HG03025 (cell line): Measurements from ENCODE around the gene CCDC150.
"Not testable (repeated sequence)": the region's sequence is repeated elsewhere in the genome, so short reads cannot be mapped to it uniquely, and the experiment has no call there.

ENCODE experiments used
- ATAC-seq: cut with Tn5 transposase; IDR thresholded peaks from one replicate; pipeline ENCODE4 v1.9.1; 2021; ENCODE audit warnings: mild to moderate bottlenecking, moderate library complexity; ENCODE audit not compliant: unreplicated experiment, low FRiP score

Gene CCDC150

GRCh38 chr2:196639180-196640030 lies at the start of gene CCDC150:
CCDC150 (plus strand) TSS chr2:196639715; CDS start chr2:196639767, 52 bp downstream.
- ATAC-seq = peak; percentile 100

GRCh38 chr2:196590286-196590685 lies 49.2 kb upstream of the CCDC150 start:
- ATAC-seq = no peak

GRCh38 chr2:196591004-196591403 lies 48.5 kb upstream of the CCDC150 start:
- ATAC-seq = no peak

GRCh38 chr2:196591621-196592022 lies 47.9 kb upstream of the CCDC150 start:
- ATAC-seq = no peak

- ATAC-seq = no peak
Observed at GRCh38 chr2:196592331-196592910, 47.1 kb upstream of the CCDC150 start.

- ATAC-seq = peak; percentile 59
Observed at GRCh38 chr2:196592911-196593881, 46.3 kb upstream of the CCDC150 start, which contains the start of gene HECW2. HECW2 (minus strand) TSS chr2:196593554.

- ATAC-seq = no peak
Observed at GRCh38 chr2:196594158-196594557, 45.4 kb upstream of the CCDC150 start.

- no peak for ATAC-seq
Observed at GRCh38 chr2:196597531-196597930, 42.0 kb upstream of the CCDC150 start.

- ATAC-seq = no peak
Observed at GRCh38 chr2:196598412-196598811, 41.1 kb upstream of the CCDC150 start.

GRCh38 chr2:196598846-196599245 lies 40.7 kb upstream of the CCDC150 start:
- no peak for ATAC-seq

- no peak for ATAC-seq
Observed at GRCh38 chr2:196601430-196602306, 37.8 kb upstream of the CCDC150 start.

GRCh38 chr2:196604196-196604595 lies 35.3 kb upstream of the CCDC150 start:
- ATAC-seq = no peak

GRCh38 chr2:196606516-196606915 lies 33.0 kb upstream of the CCDC150 start:
- no peak for ATAC-seq

GRCh38 chr2:196607073-196607472 lies 32.4 kb upstream of the CCDC150 start:
- no peak for ATAC-seq

- ATAC-seq = not testable (repeated sequence)
Observed at GRCh38 chr2:196607896-196608295, 31.6 kb upstream of the CCDC150 start.

- no peak for ATAC-seq
Observed at GRCh38 chr2:196609806-196610205, 29.7 kb upstream of the CCDC150 start.

GRCh38 chr2:196610796-196611195 lies 28.7 kb upstream of the CCDC150 start:
- ATAC-seq = no peak

- no peak for ATAC-seq
Observed at GRCh38 chr2:196613302-196613701, 26.2 kb upstream of the CCDC150 start.

- ATAC-seq = no peak
Observed at GRCh38 chr2:196617430-196617829, 22.1 kb upstream of the CCDC150 start.

GRCh38 chr2:196618661-196619060 lies 20.9 kb upstream of the CCDC150 start:
- ATAC-seq = no peak
